BE2C (cell line): ENCODE results near the gene CUL3.

Experiments
- DNase-seq: peaks from one replicate; pipeline ENCODE4 v3.0.0-alpha.2; 2020
- H3K27me3 ChIP-seq: fragments of 250-450 bp; sonication (Bioruptor Pico); 2 replicates; pipeline ENCODE4 v1.5.1; 2020; ENCODE audit warnings: mild to moderate bottlenecking
- H3K36me3 ChIP-seq: fragments of 250-450 bp; sonication (Bioruptor Pico); 2 replicates; pipeline ENCODE4 v1.5.1; 2020; ENCODE audit warnings: mild to moderate bottlenecking
- H3K4me1 ChIP-seq: fragments of 250-450 bp; sonication (Bioruptor Pico); 2 replicates; pipeline ENCODE4 v1.5.1; 2020
- H3K4me3 ChIP-seq: 2 replicates; pipeline ENCODE4 v1.5.1; 2011; ENCODE audit warnings: low read depth, low read length
- H3K9me3 ChIP-seq: fragments of 250-450 bp; sonication (Bioruptor Pico); 2 replicates; pipeline ENCODE4 v1.5.1; 2020
- CTCF ChIP-seq: IDR thresholded peaks from 2 replicates; pipeline ENCODE4 v1.5.1; 2012; ENCODE audit warnings: mild to moderate bottlenecking, low read depth, low read length

CUL3 gene

GRCh38 chr2:224538561-224539138 lies 46.5 kb downstream of the CUL3 start:
- DNase-seq, result no peak
- Histone ChIP-seq H3K9me3 (no peaks in the 10 kb centered on the region), H3K4me3 (no peak overlapping the region), H3K36me3 (peaks cover 16% of the 10 kb centered on the region), H3K27me3 (no peaks in the 10 kb centered on the region), H3K4me1 (no peaks in the 10 kb centered on the region)
- TF ChIP-seq CTCF, result no peak

- no peak for TF ChIP-seq CTCF
- Histone ChIP-seq H3K36me3 (peaks cover 5% of the 10 kb centered on the region), H3K4me1 (no peaks in the 10 kb centered on the region; the same call in 1 of the 2 replicates), H3K27me3 (no peaks in the 10 kb centered on the region), H3K9me3 (no peaks in the 10 kb centered on the region), H3K4me3 (no peak overlapping the region)
- no peak for DNase-seq
Observed at GRCh38 chr2:224532931-224533330, 52.2 kb downstream of the CUL3 start.

- Histone ChIP-seq H3K4me1 (no peaks in the 10 kb centered on the region; the same call in 1 of the 2 replicates), H3K27me3 (no peaks in the 10 kb centered on the region), H3K4me3 (no peak overlapping the region), H3K36me3 (peaks cover 5% of the 10 kb centered on the region), H3K9me3 (no peaks in the 10 kb centered on the region)
- no peak for DNase-seq
- TF ChIP-seq CTCF, result no peak
Observed at GRCh38 chr2:224532441-224532840, 52.7 kb downstream of the CUL3 start.

GRCh38 chr2:224528171-224528570 lies 57.0 kb downstream of the CUL3 start:
- Histone ChIP-seq H3K4me1 (no peaks in the 10 kb centered on the region; the same call in 1 of the 2 replicates), H3K4me3 (no peak overlapping the region), H3K9me3 (no peaks in the 10 kb centered on the region), H3K36me3 (no peaks in the 10 kb centered on the region; the same call in 1 of the 2 replicates), H3K27me3 (no peaks in the 10 kb centered on the region)
- DNase-seq, result no peak
- no peak for TF ChIP-seq CTCF

GRCh38 chr2:224525774-224526173 lies 59.4 kb downstream of the CUL3 start:
- no peaks in the 10 kb centered on the region; the same call in 1 of the 2 replicates for H3K4me1 ChIP-seq
- no peaks in the 10 kb centered on the region for H3K9me3 ChIP-seq
- DNase-seq, result no peak
- no peak overlapping the region for H3K4me3 ChIP-seq
- TF ChIP-seq CTCF, result no peak
- H3K27me3 ChIP-seq, result no peaks in the 10 kb centered on the region
- H3K36me3 ChIP-seq, result no peaks in the 10 kb centered on the region

GRCh38 chr2:224524657-224525056 lies 60.5 kb downstream of the CUL3 start:
- Histone ChIP-seq H3K27me3 (no peaks in the 10 kb centered on the region), H3K4me1 (no peaks in the 10 kb centered on the region; the same call in 1 of the 2 replicates), H3K4me3 (no peak overlapping the region), H3K36me3 (no peaks in the 10 kb centered on the region), H3K9me3 (no peaks in the 10 kb centered on the region)
- DNase-seq, result no peak
- TF ChIP-seq CTCF, result no peak
